HEK293 (cell line): ENCODE data around the gene MID2.

Experiments used
- CTCF ChIA-PET: fragments of 350-600 bp; formaldehyde crosslinking; extraction: SDS; loops from one replicate; lab custom pipeline; 2021; ENCODE audit warnings: antibody characterized with exemption; lab: Yijun Ruan, JAX
- POLR2A ChIA-PET: fragments of 300-600 bp; formaldehyde crosslinking; extraction: SDS; loops from one replicate; lab custom pipeline; 2020; ENCODE audit warnings: antibody characterized with exemption, inconsistent platforms; lab: Yijun Ruan, JAX
- H3K27ac ChIP-seq: fragments of 200-500 bp; sonication (Bioruptor generic); 2 replicates; pipeline ENCODE4 v1.5.1; 2014; ENCODE audit warnings: low read depth, low read length, control low read depth, inconsistent platforms; ENCODE audit errors: extremely low read depth
- H3K36me3 ChIP-seq, 2 experiments: fragments of 200-500 bp in 1 of 2; sonication (Bioruptor generic) in 1 of 2; 1 replicate in 1 of 2; 2 replicates in 1 of 2; pipeline ENCODE4 v1.5.1; 2014 to 2017; ENCODE audit warnings: inconsistent platforms in 2 of 2, low read length in 2 of 2; ENCODE audit not compliant: control insufficient read depth in 2 of 2, insufficient read depth in 1 of 2
- H3K4me1 ChIP-seq: fragments of 200-500 bp; sonication (Bioruptor generic); 2 replicates; pipeline ENCODE4 v1.5.1; 2014; ENCODE audit warnings: mild to moderate bottlenecking, low read length, inconsistent platforms; ENCODE audit not compliant: control insufficient read depth, insufficient read depth
- H3K4me3 ChIP-seq: 2 replicates; pipeline ENCODE4 v1.5.1; 2011; ENCODE audit warnings: low read depth, mild to moderate bottlenecking, control low read depth, low read length, moderate library complexity
- H3K9me3 ChIP-seq: fragments of 200-500 bp; sonication (Bioruptor generic); 2 replicates; pipeline ENCODE4 v1.5.1; 2014; ENCODE audit warnings: low read depth, low read length, inconsistent platforms; ENCODE audit not compliant: control insufficient read depth, insufficient read depth
- BCL11B ChIP-seq: fragments of 450-650 bp; formaldehyde crosslinking; IDR thresholded peaks from 2 replicates; pipeline ENCODE4 v1.5.1; 2016; ENCODE audit warnings: low read depth, missing biosample characterization, missing genetic modification characterization
- KLF10 ChIP-seq: fragments of 450-650 bp; IDR thresholded peaks from 2 replicates; pipeline ENCODE4 v1.5.1; 2018; ENCODE audit warnings: missing biosample characterization, mild to moderate bottlenecking, missing genetic modification characterization
- SETDB1 ChIP-seq: IDR thresholded peaks from one replicate; pipeline ENCODE4 v1.6.1; 2017; ENCODE audit warnings: mild to moderate bottlenecking, low read length, moderate library complexity, mixed read lengths; ENCODE audit not compliant: insufficient read length
- SP3 ChIP-seq: fragments of 450-650 bp; formaldehyde crosslinking; IDR thresholded peaks from 2 replicates; pipeline ENCODE4 v1.5.1; 2016; ENCODE audit warnings: missing biosample characterization, missing genetic modification characterization
- ZNF121 ChIP-seq: fragments of 450-650 bp; formaldehyde crosslinking; IDR thresholded peaks from 2 replicates; pipeline ENCODE4 v1.5.1; 2016; ENCODE audit warnings: missing biosample characterization, missing genetic modification characterization
- ZNF16 ChIP-seq: fragments of 450-650 bp; formaldehyde crosslinking; IDR thresholded peaks from 2 replicates; pipeline ENCODE4 v1.5.1; 2016; ENCODE audit warnings: low read depth, missing biosample characterization, missing genetic modification characterization
- ZNF174 ChIP-seq: fragments of 450-650 bp; formaldehyde crosslinking; IDR thresholded peaks from 2 replicates; pipeline ENCODE4 v1.5.0; 2017; ENCODE audit warnings: missing biosample characterization, mild to moderate bottlenecking, missing genetic modification characterization
- ZNF274 ChIP-seq, 2 experiments: fragments of 200-500 bp in 1 of 2; fragments of 450-650 bp in 1 of 2; sonication (Bioruptor generic) in 1 of 2; formaldehyde crosslinking in 1 of 2; IDR thresholded peaks; 2 replicates each; pipeline versions ENCODE4 v1.5.1 to v1.6.1; 2014 to 2016; ENCODE audit warnings: borderline replicate concordance in 1 of 2, inconsistent platforms in 1 of 2, low read length in 1 of 2, missing biosample characterization in 1 of 2, missing genetic modification characterization in 1 of 2
- ZNF292 ChIP-seq: fragments of 450-650 bp; formaldehyde crosslinking; IDR thresholded peaks from 2 replicates; pipeline ENCODE4 v1.5.1; 2016; ENCODE audit warnings: low read depth, missing biosample characterization, missing genetic modification characterization, borderline replicate concordance
- ZNF324 ChIP-seq: fragments of 450-650 bp; formaldehyde crosslinking; IDR thresholded peaks from 2 replicates; pipeline ENCODE4 v1.5.1; 2016; ENCODE audit warnings: missing biosample characterization, missing genetic modification characterization
- ZNF423 ChIP-seq: fragments of 450-650 bp; formaldehyde crosslinking; IDR thresholded peaks from 2 replicates; pipeline ENCODE4 v1.5.1; 2016; ENCODE audit warnings: missing biosample characterization, missing genetic modification characterization
- ZNF510 ChIP-seq: fragments of 450-650 bp; formaldehyde crosslinking; IDR thresholded peaks from 2 replicates; pipeline ENCODE4 v1.5.1; 2018; ENCODE audit warnings: mild to moderate bottlenecking, missing genetic modification characterization, missing biosample characterization; ENCODE audit not compliant: insufficient replicate concordance
- ZNF530 ChIP-seq: fragments of 450-650 bp; formaldehyde crosslinking; IDR thresholded peaks from 2 replicates; pipeline ENCODE4 v1.5.1; 2016; ENCODE audit warnings: low read depth, missing biosample characterization, missing genetic modification characterization
- ZNF561 ChIP-seq: fragments of 450-650 bp; IDR thresholded peaks from 2 replicates; pipeline ENCODE4 v1.5.1; 2018; ENCODE audit warnings: missing biosample characterization, missing genetic modification characterization, borderline replicate concordance
- ZNF596 ChIP-seq: fragments of 450-650 bp; IDR thresholded peaks from 2 replicates; pipeline ENCODE4 v1.5.0; 2018; ENCODE audit warnings: missing biosample characterization, mild to moderate bottlenecking, missing genetic modification characterization, moderate library complexity
- ZNF610 ChIP-seq: fragments of 450-650 bp; formaldehyde crosslinking; IDR thresholded peaks from 2 replicates; pipeline ENCODE4 v1.5.1; 2016; ENCODE audit warnings: missing biosample characterization, missing genetic modification characterization, borderline replicate concordance
- ZNF707 ChIP-seq: fragments of 450-650 bp; formaldehyde crosslinking; IDR thresholded peaks from 2 replicates; pipeline ENCODE4 v1.5.1; 2016; ENCODE audit warnings: missing biosample characterization, missing genetic modification characterization
- ZNF747 ChIP-seq: fragments of 450-650 bp; formaldehyde crosslinking; IDR thresholded peaks from 2 replicates; pipeline ENCODE4 v1.5.1; 2016; ENCODE audit warnings: missing biosample characterization, missing genetic modification characterization
- ZNF776 ChIP-seq: fragments of 450-650 bp; formaldehyde crosslinking; IDR thresholded peaks from 2 replicates; pipeline ENCODE4 v1.5.0; 2017; ENCODE audit warnings: missing biosample characterization, missing genetic modification characterization, borderline replicate concordance
- ZNF791 ChIP-seq: fragments of 450-650 bp; formaldehyde crosslinking; IDR thresholded peaks from 2 replicates; pipeline ENCODE4 v1.5.1; 2016; ENCODE audit warnings: missing biosample characterization, missing genetic modification characterization
- ZNF843 ChIP-seq: fragments of 450-650 bp; formaldehyde crosslinking; IDR thresholded peaks from 2 replicates; pipeline ENCODE4 v1.5.1; 2016; ENCODE audit warnings: missing biosample characterization, missing genetic modification characterization
- ZXDB ChIP-seq: fragments of 450-650 bp; formaldehyde crosslinking; IDR thresholded peaks from 2 replicates; pipeline ENCODE4 v1.5.1; 2016; ENCODE audit warnings: missing biosample characterization, missing genetic modification characterization
- TF ChIP-seq, protein P1 (sequence below): fragments of 450-650 bp; formaldehyde crosslinking; optimal IDR thresholded peaks from 2 replicates; pipeline ENCODE3; 2016; ENCODE audit warnings: missing biosample characterization, mild to moderate bottlenecking, missing genetic modification characterization
- TF ChIP-seq, protein P2 (sequence below): fragments of 450-650 bp; IDR thresholded peaks from 2 replicates; pipeline ENCODE4 v1.5.1; 2018; ENCODE audit warnings: missing biosample characterization, mild to moderate bottlenecking, missing genetic modification characterization
- TF ChIP-seq, protein P3 (sequence below): fragments of 450-650 bp; formaldehyde crosslinking; IDR thresholded peaks from 2 replicates; pipeline ENCODE4 v1.5.1; 2017; ENCODE audit warnings: missing biosample characterization, missing genetic modification characterization
- TF ChIP-seq, protein P4 (sequence below): fragments of 450-650 bp; formaldehyde crosslinking; IDR thresholded peaks from 2 replicates; pipeline ENCODE4 v1.5.1; 2016; ENCODE audit warnings: missing biosample characterization, missing genetic modification characterization, borderline replicate concordance
- TF ChIP-seq, protein P5 (sequence below): fragments of 450-650 bp; formaldehyde crosslinking; IDR thresholded peaks from 2 replicates; pipeline ENCODE4 v1.5.1; 2016; ENCODE audit warnings: missing biosample characterization, missing genetic modification characterization

The MID2 gene

DNA sequence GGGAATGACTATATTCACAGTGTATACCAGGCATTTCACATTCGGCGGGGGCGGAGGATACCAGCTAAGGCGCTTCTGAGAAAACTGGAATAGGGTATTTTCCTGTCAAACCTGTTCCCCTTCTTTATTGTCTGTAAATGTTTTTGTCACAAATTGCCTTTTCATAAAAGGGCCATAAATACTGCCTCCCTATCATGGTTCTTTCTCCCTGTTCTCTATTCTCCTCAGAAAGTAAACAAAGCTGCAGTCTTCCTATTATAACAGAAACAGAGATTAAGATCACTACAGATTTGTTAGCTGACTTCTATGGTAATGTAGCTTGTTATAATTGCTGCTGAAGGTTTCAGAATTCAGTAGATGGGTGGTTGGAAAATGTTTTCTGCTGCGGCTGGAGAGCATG lies 32.2 kb downstream of the MID2 start (continued):
- TF ChIP-seq BCL11B (tag by site-specific recombination) (no peak), ZNF274 (IDR thresholded peaks at IDR 0.05; ENCODE audit: low read length) (no peak), ZNF274 (tag by site-specific recombination; IDR thresholded peaks at IDR 0.05; ENCODE audit: borderline replicate concordance) (no peak), SP3 (tag by site-specific recombination) (no peak), ZNF610 (tag by site-specific recombination) (no peak)

DNA sequence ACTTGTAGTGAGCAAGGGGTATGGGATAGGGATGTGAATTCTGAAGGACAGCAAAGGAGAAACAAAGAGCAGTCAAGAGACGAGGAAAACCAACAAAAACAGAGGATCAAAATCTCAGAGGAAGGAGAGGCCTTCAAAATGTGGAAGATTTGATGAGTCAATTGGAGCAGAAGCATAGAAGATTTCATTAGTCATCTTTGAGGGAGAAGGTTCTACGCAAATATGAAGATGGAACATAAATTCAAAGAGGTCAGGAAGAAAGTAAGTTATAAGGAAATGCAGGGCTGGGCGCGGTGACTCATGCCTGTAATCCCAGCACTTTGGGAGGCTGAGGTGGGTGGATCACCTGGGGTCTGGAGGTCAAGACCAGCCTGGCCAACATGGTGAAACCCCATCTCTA lies 35.4 kb downstream of the MID2 start:
- TF ChIP-seq ZXDB (no peak), ZNF747 (tag by site-specific recombination) (no peak), SP3 (tag by site-specific recombination) (no peak), KLF10 (no peak), ZNF843 (tag by site-specific recombination) (no peak), ZNF324 (no peak), SETDB1 (no peak)
- TF ChIP-seq, protein P1, sequence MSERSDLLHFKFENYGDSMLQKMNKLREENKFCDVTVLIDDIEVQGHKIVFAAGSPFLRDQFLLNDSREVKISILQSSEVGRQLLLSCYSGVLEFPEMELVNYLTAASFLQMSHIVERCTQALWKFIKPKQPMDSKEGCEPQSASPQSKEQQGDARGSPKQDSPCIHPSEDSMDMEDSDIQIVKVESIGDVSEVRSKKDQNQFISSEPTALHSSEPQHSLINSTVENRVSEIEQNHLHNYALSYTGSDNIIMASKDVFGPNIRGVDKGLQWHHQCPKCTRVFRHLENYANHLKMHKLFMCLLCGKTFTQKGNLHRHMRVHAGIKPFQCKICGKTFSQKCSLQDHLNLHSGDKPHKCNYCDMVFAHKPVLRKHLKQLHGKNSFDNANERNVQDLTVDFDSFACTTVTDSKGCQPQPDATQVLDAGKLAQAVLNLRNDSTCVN (tag by site-specific recombination): no peak
- TF ChIP-seq, protein P2, sequence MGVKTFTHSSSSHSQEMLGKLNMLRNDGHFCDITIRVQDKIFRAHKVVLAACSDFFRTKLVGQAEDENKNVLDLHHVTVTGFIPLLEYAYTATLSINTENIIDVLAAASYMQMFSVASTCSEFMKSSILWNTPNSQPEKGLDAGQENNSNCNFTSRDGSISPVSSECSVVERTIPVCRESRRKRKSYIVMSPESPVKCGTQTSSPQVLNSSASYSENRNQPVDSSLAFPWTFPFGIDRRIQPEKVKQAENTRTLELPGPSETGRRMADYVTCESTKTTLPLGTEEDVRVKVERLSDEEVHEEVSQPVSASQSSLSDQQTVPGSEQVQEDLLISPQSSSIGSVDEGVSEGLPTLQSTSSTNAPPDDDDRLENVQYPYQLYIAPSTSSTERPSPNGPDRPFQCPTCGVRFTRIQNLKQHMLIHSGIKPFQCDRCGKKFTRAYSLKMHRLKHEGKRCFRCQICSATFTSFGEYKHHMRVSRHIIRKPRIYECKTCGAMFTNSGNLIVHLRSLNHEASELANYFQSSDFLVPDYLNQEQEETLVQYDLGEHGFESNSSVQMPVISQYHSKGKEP: no peak
- TF ChIP-seq, protein P3, sequence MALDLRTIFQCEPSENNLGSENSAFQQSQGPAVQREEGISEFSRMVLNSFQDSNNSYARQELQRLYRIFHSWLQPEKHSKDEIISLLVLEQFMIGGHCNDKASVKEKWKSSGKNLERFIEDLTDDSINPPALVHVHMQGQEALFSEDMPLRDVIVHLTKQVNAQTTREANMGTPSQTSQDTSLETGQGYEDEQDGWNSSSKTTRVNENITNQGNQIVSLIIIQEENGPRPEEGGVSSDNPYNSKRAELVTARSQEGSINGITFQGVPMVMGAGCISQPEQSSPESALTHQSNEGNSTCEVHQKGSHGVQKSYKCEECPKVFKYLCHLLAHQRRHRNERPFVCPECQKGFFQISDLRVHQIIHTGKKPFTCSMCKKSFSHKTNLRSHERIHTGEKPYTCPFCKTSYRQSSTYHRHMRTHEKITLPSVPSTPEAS: no peak
- TF ChIP-seq, all 188 proteins: peak for 0
- CTCF ChIA-PET: interaction anchor here (0.5 kb wide), 1 partner anchor 128 kb away, joined by 4 read pairs; no protein-coding TSS in a partner anchor

DNA sequence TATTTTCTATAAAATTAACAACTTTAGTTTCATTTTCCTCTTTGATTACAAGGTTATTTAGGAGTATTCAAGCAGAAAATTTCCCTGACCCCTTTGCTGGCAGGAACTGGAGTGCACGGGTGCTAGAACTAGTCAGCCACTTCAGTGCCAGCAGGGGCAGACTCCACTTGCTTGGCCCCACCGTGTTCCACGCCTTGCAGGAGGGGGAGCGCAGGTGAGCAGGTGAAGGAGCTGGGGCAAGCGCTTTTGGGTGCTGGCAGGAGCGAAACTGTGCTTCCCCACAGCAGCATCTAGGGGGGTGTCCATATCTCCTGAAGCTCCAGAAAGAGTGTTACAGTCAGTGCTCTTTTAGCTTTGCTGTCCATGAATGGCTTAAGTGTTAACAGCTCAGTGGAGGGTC lies 45.5 kb downstream of the MID2 start:
- CTCF ChIA-PET: interaction anchor here (1.2 to 1.4 kb wide), 2 partner anchors 9 to 24 kb away, joined by 3 read pairs; no protein-coding TSS in a partner anchor
- no peak overlapping the region for H3K27ac ChIP-seq
- H3K4me3 ChIP-seq: no peak overlapping the region
- POLR2A ChIA-PET: no interaction called here
- no peaks in the 10 kb centered on the region for H3K4me1 ChIP-seq
- H3K36me3 ChIP-seq: no peaks in the 10 kb centered on the region
- H3K9me3 ChIP-seq: no peaks in the 10 kb centered on the region
- TF ChIP-seq ZNF776 (tag by site-specific recombination) (no peak), ZNF16 (tag by site-specific recombination) (no peak), SP3 (tag by site-specific recombination) (no peak), ZNF292 (tag by site-specific recombination) (no peak), ZNF791 (no peak), ZNF596 (tag by site-specific recombination) (no peak), ZNF530 (tag by site-specific recombination) (no peak), ZNF510 (tag by site-specific recombination) (no peak), KLF10 (no peak), ZNF707 (tag by site-specific recombination) (no peak), ZNF121 (tag by site-specific recombination) (no peak), ZNF561 (tag by site-specific recombination) (no peak), ZNF423 (tag by site-specific recombination) (no peak), ZNF174 (no peak)
- TF ChIP-seq, protein P4, sequence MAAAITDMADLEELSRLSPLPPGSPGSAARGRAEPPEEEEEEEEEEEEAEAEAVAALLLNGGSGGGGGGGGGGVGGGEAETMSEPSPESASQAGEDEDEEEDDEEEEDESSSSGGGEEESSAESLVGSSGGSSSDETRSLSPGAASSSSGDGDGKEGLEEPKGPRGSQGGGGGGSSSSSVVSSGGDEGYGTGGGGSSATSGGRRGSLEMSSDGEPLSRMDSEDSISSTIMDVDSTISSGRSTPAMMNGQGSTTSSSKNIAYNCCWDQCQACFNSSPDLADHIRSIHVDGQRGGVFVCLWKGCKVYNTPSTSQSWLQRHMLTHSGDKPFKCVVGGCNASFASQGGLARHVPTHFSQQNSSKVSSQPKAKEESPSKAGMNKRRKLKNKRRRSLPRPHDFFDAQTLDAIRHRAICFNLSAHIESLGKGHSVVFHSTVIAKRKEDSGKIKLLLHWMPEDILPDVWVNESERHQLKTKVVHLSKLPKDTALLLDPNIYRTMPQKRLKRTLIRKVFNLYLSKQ (tag by site-specific recombination): no peak
- TF ChIP-seq, protein P5, sequence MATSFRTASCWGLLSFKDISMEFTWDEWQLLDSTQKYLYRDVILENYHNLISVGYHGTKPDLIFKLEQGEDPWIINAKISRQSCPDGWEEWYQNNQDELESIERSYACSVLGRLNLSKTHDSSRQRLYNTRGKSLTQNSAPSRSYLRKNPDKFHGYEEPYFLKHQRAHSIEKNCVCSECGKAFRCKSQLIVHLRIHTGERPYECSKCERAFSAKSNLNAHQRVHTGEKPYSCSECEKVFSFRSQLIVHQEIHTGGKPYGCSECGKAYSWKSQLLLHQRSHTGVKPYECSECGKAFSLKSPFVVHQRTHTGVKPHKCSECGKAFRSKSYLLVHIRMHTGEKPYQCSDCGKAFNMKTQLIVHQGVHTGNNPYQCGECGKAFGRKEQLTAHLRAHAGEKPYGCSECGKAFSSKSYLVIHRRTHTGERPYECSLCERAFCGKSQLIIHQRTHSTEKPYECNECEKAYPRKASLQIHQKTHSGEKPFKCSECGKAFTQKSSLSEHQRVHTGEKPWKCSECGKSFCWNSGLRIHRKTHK (tag by site-specific recombination): no peak

More for the DNA sequence above, 35.4 kb downstream of the MID2 start:
- POLR2A ChIA-PET: no interaction called here
- H3K27ac ChIP-seq: no peak overlapping the region
- H3K4me1 ChIP-seq: 0 out of 2 replicates have a peak, but pooled peaks cover 3% of the 10 kb centered on the region
- no peaks in the 10 kb centered on the region for H3K9me3 ChIP-seq
- no peak overlapping the region for H3K4me3 ChIP-seq
- peaks cover 0 to 10% of the 10 kb centered on the region in 2 experiments; a peak in 1 of 3 replicates for H3K36me3 ChIP-seq
